SK-N-SH treated with all-trans-retinoic acid at 6 μM for 48 hours (cell line): ENCODE measurements around the gene BAIAP3.

Source experiments
- ARNTL ChIP-seq: fragments of 450-650 bp; formaldehyde crosslinking; IDR thresholded peaks from 2 replicates; pipeline ENCODE4 v1.5.0; 2020; ENCODE audit warnings: low read depth, mild to moderate bottlenecking, moderate library complexity, borderline replicate concordance
- BACH2 ChIP-seq: fragments of 250-450 bp; sonication (Bioruptor Pico); IDR thresholded peaks from 2 replicates; pipeline ENCODE4 v1.9.0; 2021; ENCODE audit warnings: mild to moderate bottlenecking, borderline replicate concordance
- CREB5 ChIP-seq: fragments of 250-450 bp; sonication (Bioruptor Pico); IDR thresholded peaks from 2 replicates; pipeline ENCODE4 v1.5.1; 2020; ENCODE audit warnings: low read depth, mild to moderate bottlenecking, moderate library complexity
- CSDC2 ChIP-seq: fragments of 250-450 bp; sonication (Bioruptor Pico); IDR thresholded peaks from 2 replicates; pipeline ENCODE4 v1.5.0; 2020; ENCODE audit warnings: mild to moderate bottlenecking, moderate library complexity
- CSRNP3 ChIP-seq: fragments of 250-450 bp; sonication (Bioruptor Pico); IDR thresholded peaks from 2 replicates; pipeline ENCODE4 v1.5.1; 2021; ENCODE audit warnings: mild to moderate bottlenecking, moderate library complexity
- ESRRG ChIP-seq: fragments of 250-450 bp; sonication (Bioruptor Pico); IDR thresholded peaks from 2 replicates; pipeline ENCODE4 v1.6.1; 2021; ENCODE audit warnings: mild to moderate bottlenecking
- OSR1 ChIP-seq: fragments of 250-450 bp; sonication (Bioruptor Pico); IDR thresholded peaks from 2 replicates; pipeline ENCODE4 v1.8.0; 2022; ENCODE audit warnings: moderate library complexity, mild to moderate bottlenecking, inconsistent platforms
- PATZ1 ChIP-seq: fragments of 250-450 bp; sonication (Bioruptor Pico); IDR thresholded peaks from 2 replicates; pipeline ENCODE4 v1.8.0; 2020; ENCODE audit warnings: mild to moderate bottlenecking, moderate library complexity, borderline replicate concordance
- RARB ChIP-seq: fragments of 250-450 bp; sonication (Bioruptor Pico); IDR thresholded peaks from 2 replicates; pipeline ENCODE4 v1.8.0; 2021; ENCODE audit warnings: mild to moderate bottlenecking, moderate library complexity
- ZFP3 ChIP-seq: fragments of 250-450 bp; sonication (Bioruptor Pico); IDR thresholded peaks from 2 replicates; pipeline ENCODE4 v1.5.0; 2020; ENCODE audit warnings: mild to moderate bottlenecking, moderate library complexity
- ZNF8 ChIP-seq: fragments of 450-650 bp; formaldehyde crosslinking; IDR thresholded peaks from 2 replicates; pipeline ENCODE4 v1.5.0; 2020; ENCODE audit warnings: mild to moderate bottlenecking, moderate library complexity

GRCh38 chr16:1300664-1301476, 32.6 kb upstream of the BAIAP3 start:
- no peak for TF ChIP-seq OSR1 (CRISPR knock-in tag)
- TF ChIP-seq ZFP3 (CRISPR knock-in tag), result no peak
- TF ChIP-seq CSRNP3 (CRISPR knock-in tag), result no peak
- TF ChIP-seq CREB5 (CRISPR knock-in tag), result no peak
- no peak for TF ChIP-seq ESRRG (CRISPR knock-in tag)
- no peak for TF ChIP-seq RARB (CRISPR knock-in tag)
- no peak for TF ChIP-seq BACH2 (CRISPR knock-in tag)
- no peak for TF ChIP-seq ARNTL (CRISPR knock-in tag)
- no peak for TF ChIP-seq ZNF8 (CRISPR knock-in tag)
- TF ChIP-seq PATZ1 (CRISPR knock-in tag), result no peak
- no peak for TF ChIP-seq CSDC2 (CRISPR knock-in tag)
